GM18511 (cell line): ENCODE results near the gene NSFL1C.

ENCODE experiments used
- ATAC-seq: cut with Tn5 transposase; IDR thresholded peaks from one replicate; pipeline ENCODE4 v1.9.1; 2021; ENCODE audit warnings: mild to moderate bottlenecking, moderate library complexity; ENCODE audit not compliant: unreplicated experiment

NSFL1C gene

DNA sequence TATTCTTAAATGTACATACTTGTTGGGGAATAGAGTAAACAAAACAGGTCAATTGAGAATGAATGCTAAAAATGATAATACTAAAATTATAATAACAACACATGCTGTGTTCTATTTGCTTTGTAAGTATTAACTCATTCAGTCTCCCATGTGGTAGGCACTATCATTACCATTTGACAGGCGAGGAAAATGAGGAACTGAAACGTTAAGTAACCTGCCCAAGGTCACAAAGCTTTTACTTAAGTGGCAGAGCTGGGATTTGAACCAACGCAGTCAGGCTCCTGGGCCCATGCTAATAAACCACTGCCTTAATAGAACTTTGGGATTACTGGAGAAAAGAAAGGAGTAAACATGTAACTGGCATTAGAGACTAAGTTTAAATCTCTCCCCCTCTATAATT is 3.8 kb downstream of the NSFL1C start:
- no peak for ATAC-seq

DNA sequence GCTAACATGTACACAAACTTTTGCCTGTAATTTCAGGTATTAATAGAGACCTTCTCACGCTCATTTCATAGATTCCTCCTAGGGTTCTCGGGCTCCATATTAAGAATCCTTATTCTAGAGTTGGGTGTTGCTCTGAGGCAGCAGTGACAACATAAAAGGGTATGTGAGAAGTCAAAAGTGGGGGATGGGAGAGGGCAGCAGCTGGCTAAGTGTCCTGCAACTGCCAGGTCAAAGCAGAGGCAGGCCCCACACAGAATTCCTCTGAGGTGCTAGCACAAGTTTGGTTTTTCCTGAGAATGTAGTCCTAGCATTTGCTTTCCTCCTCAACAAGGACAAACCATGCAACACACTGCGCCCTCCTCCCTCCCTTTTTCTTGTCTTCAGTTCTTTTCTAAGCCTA is 4.6 kb downstream of the NSFL1C start:
- ATAC-seq, result no peak

DNA sequence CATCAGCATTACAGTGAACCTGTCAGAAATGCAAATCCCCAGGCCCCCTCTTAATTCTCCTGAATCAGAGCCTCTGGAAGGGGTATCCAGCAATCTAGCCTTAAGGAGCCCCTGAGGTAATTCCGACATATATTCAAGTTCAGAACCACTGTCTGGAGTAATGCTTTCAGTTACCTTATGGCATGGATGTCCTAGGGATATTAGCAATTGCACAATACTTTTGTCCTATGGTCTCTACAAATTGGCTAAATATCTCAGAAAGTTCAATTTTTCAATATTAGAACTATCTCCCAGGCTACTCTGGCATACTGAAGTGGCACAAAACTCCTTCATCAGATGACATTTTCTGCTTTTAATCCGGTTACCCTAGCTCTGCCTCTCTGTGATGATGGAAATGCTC is 6.4 kb downstream of the NSFL1C start:
- no peak for ATAC-seq

DNA sequence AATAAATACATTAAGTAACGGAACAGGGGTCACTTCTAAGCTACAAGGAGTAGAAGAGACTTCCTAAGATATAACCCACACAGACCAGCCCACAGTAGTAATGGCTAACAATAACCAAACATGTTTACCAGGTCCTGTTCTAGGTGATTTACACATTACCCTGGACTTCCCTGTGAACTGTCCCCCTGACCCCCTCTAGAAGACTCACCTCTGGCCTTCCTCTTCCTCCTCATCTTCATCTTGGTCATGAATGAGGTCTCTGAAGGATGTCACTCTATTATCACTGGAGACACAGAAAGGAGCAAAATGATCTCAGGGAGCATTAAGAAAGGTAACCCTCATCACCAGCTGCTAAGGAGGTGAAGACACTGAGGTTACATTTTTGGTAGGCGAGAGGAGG is 8.7 kb downstream of the NSFL1C start:
- no peak for ATAC-seq

DNA sequence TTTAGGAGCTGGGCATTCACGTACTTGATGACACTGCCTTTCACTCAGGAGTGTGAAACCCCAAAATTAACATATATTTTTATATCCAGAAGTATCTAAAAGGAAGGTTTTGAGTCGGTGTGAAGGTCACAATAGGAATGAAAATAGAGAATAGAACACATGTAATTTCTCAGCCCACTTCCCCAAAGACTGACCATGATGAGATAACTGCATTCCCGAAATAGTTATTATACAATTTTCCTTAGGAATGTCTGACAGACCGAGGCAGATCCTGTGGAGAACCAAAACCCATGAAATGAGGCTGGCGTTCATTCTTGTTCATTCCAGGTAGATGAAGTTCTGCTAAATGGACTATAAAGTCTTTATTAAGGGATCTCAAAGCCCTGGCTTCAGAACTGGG is 10.3 kb downstream of the NSFL1C start:
- no peak for ATAC-seq

DNA sequence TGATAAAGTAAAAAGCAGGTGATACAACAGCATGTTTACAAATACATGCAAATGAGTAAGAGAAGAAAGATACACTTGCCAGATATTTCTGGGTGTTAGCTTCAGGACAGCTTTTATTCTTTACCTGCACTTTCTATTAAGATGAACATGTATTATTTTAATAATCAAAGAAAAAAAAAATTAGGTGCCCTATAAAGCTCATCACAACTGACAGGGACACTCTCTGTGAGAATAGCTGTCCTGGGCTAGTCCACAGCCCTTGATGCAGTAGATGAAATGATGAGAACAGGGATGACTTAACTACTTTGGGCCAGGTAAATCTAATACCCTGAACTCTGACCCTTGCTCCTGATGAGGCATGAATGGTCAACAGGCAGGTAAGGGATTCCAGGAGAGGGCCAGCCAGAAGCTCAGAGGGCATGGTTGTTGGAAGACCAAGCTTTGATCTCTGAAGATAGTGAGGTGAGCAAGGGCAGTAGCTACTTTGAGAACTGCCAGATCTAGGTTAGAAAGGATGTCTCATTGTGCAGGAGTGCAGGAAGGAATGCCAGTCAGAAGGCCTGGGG is 15.6 kb downstream of the NSFL1C start:
- ATAC-seq, result no peak

DNA sequence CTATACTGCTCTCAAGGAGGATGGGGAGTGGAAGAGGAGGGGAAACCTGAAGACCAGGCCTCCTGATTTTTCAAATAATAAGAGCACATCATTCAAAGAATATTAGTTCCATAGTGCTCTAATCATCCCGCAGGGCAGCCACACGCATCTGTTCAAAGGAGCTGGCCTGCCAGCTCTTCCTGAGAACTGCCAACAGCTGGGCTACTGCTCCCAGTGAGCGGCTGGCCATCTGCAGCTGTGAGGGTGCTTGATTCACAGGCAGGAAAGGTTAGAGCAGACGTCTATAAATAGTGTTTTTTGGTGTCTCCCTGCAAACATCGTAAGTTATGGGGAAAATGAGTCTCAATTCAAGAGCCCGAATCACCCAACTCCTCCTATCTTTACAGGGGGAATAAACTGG is 17.3 kb downstream of the NSFL1C start:
- ATAC-seq, result no peak

DNA sequence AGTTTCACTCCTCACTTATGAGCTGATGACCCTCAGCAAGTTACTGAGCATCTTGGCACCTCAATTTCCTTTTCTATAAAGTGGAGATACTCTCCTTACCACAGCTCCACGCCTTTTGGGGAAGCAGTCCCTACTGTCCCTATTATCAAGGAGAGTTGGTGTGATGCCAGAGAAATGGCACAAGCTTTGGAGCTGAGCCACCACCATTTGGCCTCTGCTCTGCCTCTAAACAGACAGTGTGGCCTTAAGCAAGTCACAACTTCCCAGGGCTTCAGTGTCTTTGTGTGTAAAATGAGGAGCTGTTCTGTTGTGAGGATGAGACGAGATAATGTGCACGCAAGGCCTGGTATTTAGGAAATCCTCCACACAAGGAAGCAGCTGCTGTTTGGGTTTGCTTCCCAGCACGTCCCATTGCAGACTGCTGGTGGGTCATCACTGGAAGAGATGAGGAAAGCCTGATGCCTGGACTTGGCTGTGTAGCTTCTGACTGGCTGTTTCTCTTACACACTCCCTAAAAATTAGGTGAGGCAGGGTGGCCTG is 18.5 kb downstream of the NSFL1C start:
- no peak for ATAC-seq

DNA sequence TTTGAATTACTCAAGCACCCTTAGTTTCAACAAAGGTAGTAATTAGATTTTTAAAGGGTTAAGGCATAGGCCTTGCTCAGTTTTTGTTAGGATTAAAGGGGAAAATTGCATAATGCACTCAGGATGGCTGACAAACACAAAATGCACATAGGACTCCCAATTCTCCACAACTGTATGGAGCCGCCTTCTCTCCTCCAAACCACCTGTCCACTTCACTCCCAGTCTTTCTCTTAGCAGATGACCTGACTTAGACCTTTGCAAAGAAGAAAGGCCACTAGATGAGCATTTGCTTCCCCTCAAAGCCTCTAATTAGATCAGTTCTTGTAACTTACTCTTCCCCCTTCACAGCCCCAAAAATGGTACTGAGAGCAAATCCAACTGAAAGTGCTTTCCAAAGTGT is 20.1 kb downstream of the NSFL1C start:
- ATAC-seq, result no peak

DNA sequence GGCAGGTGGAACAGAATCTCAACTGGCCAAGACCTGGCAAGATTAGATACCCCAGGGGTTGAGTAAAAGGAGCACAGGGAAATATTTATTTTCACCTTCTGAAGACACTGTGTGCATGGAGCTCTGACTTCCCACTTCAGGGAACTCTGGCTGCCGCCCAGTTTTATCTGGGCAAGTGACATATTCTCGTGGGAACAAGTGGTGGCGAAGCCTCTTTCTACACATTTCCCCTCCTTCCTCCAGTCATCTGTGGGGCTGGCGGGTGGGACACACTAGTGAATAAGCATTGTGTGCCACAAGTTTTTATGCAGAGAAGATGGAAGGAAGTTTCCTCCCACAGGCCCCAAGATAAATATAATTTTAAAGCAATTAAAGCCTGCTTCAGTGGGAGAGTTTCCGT is 23.6 kb downstream of the NSFL1C start:
- ATAC-seq, result no peak

DNA sequence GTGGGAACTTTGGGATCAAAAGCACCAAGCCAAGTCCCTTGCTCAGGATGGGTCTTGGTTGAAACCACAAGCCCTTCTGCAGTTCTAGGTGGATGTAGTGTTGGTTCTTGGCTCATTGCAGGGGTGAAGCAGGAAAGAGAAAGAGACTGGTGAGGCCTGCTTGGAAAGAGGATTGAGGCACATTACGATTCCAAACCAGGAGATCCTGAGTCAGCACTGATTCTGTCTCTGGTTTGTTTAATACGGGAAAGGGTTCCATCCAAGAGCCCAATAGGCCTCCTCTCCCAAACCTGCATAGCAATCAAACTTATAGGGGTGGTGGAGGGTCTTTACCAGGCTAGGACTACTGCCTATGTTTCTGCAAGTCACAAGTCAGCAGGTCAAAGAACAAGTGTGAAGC is 24.3 kb downstream of the NSFL1C start:
- ATAC-seq, result no peak

DNA sequence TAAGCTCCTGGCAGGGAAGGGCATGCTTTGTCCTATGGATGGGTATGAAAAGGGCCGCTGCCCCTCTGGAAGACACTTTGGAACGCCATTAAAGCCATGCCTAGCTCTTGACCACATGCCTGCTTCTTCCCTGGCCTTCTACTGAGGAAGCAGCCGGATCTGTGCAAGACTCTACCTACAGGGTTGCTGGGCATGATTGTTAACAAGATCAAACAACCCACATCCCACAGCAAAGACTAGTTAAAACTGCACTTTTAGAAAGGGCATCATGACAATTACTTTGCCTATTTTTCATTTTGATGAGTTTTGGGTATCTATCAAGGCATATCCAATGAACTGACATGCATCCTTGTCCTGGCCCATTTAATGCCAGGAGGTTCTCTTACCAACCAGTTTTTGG is 25.5 kb downstream of the NSFL1C start:
- no peak for ATAC-seq

DNA sequence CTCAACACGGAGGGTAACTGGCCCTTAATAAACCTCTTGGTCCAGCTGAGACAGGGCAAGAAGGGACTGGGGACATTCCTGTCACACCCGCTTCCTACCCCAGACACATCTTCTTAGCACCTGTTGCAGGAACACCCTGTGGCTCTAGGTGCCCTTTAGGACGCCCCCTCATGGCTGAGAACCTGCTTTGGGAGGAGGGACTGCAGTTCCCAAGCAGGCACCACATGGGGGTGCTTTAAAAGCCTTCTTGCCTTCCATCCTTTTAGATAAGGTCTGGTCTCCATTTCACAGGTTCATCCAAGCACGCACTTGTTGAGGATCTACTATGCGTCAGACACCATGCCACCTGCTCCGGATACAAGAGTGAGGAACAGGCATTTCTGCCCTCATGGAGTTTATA is 26.6 kb downstream of the NSFL1C start:
- no peak for ATAC-seq

DNA sequence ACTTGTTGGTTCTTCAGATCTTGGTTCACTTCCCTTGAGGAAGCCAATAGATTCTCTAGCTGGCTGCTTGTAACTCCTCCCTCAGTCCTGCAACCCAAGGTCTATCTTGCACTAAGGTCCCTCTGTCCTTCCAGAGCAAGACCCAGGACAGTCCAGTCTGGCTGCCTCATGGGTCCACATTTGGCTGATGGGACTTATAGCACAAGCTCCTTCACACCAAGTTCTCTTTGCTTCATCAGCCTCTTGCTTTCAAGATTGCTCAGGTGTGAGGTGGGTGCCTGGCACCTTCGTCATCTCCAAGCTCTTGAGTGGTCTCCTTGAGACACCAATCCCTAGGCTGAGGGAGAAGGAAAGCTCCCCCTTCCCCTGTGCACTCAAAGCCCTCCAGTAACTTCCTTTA is 28.3 kb downstream of the NSFL1C start:
- ATAC-seq, result no peak

DNA sequence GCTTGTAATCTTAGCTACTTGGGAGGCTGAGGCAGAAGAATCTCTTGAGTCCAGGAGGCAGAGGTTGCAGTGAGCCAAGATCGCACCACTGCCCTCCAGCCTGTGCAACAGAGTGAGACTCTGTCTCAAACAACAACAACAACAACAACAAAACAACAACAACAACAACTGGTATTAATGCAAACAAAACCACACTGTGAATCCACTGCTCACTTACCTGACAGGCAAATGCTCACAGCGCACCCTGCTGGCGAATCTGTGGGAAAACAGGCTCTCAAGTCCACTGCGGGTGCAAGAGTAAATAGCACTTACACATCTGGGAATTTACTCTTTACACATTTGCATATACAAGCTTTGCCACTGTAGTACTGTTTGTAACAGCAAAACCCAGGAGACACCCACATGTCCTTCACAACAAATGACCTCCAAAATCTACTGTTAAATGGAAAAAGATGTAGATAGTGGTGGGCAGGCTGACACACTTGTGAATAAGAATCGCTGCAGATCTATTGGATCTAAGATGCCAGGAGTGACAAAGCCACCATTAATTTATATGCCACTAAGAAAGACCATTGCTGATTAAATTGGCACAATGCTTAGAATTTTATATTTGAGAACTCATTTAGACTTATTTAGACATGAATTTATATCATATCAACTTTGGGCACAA is 29.3 kb downstream of the NSFL1C start:
- ATAC-seq, result peak; percentile 51

DNA sequence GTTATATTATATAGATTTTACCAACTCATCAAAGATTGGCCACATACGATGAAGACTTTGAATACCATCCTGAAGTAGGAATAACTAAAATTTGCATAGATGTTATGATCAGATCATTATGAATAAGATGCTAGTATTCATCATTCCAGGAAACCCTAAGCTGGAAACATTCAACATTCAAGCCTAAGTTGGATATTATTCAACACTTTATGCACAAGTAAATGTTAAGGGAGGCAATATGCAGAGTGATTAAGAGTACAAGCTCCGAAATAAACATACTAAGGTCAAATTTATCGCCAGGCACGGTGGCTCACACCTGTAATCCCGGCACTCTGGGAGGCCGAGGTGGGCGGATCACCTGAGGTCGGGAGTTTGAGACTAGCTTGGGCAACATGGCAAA is 30.4 kb downstream of the NSFL1C start:
- no peak for ATAC-seq

DNA sequence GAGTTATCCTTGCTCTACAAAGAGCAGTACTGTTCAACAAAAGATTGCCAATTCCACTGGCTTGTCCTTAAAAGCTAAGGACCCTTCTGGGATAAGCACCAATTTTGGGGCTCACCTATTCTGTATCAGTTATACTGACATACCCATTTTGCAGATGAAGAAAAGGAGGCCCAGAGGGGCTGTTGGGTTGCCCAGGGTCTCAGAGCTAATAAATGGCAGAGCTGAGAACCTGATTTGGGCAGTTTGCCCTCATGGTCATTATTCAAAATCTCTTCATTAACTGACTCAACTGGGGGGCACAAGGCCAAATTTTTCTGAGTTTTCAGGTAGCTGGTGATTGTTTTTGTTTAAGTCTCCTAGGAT is 31.3 kb downstream of the NSFL1C start:
- no peak for ATAC-seq

DNA sequence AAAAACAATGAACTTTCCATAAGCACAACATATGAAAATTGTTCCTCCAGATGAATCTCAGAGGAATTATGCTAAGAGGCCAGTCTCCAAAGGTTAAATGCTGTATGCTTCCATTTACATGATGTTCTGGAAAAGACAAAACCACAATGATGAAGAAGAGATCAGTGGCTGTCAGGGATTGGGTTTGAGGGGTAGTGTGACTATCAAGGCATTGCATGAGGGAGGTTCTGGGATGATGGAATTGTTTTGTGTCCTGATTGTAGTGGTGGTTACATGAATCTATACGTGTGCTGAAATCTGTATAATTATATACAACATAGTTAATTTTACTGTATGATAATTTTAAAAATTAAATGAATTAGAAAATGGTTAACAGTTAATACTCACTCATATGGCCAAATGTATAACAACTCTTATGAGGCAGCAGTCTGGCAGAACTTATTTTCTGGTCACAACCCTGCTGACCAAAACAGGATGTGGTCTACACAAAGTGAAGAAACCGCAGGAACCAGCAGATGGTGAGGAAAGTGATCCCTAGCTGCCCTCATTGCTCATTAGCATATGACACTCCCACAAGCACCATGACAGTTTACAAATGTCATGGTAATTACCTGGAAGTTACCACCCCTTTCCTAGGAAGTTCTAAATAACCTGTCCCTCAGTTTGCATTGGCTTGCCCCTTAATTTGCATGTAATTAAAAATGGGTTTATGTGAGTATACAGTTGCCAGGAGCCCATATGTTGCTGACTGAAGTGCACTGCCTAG is 31.9 kb downstream of the NSFL1C start:
- ATAC-seq, result peak; percentile 95

DNA sequence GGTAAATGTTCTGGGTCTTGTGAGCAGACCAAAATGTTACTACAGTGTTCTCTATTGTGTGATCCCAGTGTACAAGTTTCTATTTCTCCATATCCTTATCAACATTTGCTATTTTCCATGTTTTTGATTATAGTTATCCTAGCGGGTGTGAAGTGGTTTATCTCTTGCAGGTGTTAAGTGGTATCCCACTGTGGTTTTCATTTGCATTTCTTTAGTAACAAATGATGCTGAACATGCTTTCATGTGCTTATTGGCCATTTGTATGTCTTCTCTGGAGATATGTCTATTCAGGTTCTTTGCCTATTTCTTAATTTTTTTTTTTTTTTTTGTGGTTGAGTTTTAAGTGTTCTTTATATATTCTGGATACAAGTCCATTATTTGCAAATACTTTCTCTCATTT is 35.5 kb downstream of the NSFL1C start:
- no peak for ATAC-seq

DNA sequence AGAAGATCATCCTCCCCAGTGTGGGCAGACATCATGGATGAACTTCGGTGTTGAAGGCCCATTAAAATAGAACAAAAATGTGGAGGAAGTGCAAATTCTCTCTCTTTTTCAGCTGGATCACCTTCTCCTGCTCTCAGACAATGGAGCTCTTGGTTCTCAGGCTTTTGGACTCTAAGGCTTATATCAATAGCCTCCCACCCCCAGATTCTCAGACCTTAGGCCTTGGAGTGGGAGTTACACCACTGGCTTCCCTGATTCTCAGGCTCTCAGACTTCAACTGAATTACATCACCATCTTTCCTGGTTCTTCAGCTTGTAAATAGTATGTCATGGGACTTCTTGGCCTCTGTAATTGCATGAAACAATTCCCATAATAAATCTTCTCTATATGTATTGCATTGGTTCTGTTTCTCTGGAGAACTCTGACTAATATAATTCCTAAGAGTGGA is 36.6 kb downstream of the NSFL1C start:
- no peak for ATAC-seq

DNA sequence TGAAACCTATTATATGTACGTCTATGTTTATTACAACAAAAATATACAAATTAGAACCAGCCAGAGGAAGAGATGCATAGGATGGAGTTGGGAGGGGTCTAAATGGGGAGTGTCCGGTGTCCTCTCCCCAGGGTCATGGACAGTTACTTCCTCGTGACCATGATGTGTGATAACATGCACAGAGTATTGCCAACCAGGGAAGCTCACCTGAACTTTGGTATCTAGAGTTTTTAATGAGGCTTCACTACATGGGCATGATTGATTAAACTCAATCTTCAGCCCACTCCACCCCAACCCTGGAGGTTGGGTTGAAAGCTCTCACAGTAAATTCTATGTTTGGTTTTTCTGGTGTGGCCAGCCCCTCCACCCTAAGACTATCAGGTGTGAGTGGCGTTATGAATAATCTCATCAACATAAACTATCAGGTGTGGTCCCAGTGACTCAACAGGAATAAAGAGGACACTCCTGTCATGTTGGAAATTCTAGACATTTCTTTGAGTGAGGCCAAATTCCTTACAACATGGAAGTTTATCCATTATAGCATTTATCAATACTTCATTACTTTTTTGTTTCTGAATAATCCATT is 37.4 kb downstream of the NSFL1C start:
- ATAC-seq, result no peak
